ENCODE results near the gene IFI6.
"Not testable (repeated sequence)": the region's sequence is repeated elsewhere in the genome, so short reads cannot be mapped to it uniquely, and the experiment has no call there.

IFI6 gene

GRCh38 chr1:27626031-27626935 lies 45.7 kb downstream of the IFI6 start:
- no peak for DNase-seq

DNA sequence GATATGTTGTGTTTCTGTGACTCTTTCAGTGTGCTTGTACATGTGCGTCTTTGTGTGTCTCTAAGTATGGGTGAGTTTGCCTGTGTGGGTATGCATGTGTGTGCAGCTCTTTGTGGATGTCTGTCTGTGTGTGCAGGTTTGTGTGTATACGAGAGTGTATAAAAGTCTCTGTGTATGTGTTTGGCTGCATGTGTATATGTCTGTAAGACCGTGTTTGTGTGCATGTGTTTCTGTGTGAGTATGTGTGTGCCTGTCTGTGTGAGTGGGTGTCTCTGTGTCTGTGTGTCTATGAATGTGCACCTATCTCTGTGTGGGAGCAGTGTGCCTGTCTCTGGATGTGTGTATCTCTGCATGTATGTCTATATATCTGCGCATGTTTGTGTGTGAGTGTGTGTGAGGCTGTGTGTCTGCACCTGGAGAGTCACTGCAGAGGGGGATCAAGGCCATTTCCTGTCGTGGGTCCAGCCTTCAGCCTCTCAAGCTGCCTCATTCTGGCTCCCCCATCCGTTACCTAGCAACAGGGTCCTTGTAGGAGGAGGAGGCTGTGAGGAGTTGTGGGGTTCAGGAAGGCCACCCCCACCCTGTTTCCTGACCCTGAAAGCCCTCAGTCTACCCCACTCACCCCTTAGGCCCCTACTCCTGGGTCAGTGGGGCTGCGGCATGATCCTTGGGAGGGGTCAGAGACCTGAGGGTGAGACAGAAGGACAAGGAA lies 47.4 kb downstream of the IFI6 start:
- no peak for DNase-seq

DNA sequence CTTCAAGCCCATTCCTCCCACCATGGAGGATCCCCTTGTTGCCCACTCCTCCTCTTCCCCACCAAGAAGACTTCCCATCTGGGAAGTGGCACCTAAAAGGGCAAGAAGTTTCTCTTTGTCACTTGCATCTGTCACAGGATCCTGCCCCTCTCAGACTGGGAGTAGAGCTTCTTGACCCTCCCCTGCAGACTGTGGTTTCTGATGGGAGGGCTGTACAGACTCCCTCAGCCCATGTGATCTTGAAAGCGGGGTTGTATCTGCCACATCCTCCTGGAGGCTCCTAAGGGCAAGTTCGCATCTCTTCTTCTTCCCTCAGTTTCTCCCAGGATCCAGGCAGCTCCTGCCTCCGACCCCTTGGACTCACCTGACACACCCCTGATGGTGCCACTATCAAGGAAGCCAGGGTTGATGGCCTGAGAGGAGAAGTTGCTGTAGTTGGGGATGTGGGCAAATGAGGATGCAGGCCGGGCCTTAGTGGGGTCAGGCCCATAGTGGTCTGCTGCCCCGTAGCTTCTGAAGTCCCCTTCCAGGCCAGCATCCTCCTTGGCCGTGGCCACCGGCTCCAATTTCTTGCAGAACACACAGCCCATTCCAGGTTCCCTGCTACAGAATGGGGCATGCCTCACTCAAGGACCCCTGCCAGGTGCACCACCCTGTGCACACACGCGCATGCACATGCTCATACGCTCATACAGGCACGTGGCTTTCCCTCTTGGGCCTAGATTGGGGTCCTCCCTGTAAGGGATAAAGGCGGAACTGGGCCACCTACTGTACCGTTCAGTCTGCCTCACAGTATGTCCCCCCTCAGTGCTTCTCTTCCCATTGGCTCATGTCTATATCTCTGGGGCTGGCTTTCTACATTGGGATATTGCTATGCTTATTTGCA lies 48.4 kb downstream of the IFI6 start:
- DNase-seq: no peak

DNA sequence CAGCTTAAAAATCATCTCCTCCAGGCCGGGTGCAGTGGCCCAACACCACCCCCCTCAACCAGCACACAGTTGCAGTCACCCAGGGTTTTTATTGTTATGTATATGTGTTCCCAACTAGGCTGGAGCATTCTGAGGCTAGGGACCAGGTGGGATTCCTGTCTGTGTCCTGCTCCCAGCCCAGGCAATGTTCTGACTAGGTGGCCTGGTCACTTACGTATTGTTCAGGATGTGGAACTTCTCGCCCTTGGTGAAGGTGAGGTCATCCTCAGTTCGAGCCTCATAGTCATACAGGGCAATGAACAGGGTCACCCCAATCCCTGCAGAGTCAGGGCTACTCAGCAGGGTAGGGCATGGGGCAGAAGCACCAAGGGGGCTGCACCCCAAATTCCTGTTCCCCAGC lies 49.2 kb downstream of the IFI6 start:
- no peak for DNase-seq

DNA sequence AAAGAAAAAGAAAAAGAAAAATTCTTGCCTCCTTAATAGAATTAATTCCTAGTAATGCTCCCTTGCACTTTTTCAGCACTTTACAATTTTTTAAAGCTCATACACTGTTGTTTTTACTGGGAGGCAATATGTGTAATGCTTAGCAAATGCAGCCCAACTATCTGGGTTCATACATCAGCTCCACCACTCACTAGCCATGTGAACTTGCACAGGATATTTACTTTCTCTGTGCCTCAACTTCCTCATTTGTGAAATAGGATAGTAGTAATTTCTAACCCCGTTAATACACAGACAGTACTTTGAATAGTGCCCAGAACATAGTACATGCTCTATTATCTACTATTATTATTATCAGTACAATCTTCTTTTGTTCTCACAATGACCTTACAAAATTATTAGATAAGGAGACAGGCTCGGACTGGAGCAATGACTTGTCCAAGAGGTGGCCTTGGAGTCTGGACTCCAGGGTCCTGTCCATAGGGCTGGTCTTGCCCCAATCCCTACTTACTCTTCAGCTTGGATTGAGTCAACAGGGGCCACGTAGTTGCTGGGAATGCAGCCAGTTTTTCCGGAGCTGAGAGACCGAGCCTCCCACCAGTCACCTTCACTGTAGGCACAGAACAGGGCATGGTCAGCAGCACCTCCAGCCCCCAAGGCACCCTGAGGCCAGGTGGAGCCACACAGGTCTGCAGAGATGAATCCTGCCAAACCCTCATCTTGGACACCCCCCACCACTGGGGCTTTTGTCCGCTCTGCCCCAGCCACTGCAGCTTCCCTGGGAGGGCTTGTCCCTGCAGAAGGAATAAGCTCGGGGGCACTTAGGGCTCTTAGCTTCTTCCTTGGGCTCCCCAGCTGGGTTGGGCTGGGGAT lies 50.7 kb downstream of the IFI6 start:
- DNase-seq: no peak

DNA sequence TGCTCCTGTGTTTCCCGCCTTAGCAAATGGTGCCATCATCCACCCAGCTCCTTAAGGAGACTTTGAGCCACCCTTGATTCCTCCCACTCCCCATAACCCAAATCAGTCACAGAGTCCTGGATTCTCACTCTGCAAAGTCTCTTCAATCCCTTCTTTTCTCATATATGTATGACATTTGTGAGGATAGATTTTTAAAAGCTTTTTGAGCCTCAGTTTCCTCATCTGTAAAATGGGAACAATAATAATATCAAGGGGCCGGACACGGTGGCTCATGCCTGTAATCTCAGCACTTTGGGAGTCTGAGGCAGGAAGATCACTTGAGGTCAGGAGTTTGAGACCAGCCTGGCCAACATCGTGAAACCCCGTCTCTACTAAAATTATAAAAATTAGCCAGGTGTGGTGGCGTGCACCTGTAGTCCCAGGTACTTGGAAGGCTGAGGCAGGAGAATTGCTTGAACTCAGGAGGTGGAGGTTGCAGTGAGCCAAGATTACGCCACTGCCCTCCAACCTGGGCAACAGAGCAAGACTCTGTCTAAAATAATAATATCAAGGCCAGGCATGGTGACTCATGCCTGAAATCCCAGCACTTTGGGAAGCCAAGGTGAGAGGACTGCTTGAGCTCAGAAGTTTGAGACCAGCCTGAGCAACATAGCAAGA lies 52.1 kb downstream of the IFI6 start:
- not testable (repeated sequence) for DNase-seq

GRCh38 chr1:27618341-27619082 lies 53.5 kb downstream of the IFI6 start:
- DNase-seq: no peak

DNA sequence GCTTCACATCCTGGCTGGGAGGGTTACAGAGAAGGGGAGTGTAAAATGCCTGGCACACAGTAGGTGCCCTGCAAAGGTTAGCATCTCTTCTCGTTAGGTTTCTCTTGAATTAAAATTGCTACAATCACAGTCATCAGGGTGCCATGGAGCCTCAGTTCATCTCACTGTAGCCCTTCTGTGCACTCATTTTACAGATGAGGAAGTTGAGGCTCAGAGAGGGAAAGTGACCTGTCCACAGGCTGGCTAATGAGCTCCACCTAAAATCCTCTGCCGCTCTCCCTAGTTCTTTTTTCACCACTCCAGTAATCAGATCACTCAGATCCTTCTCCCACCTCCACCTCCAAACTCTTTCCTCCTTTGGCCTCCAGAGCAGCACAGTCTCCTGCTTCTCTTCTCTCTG lies 54.6 kb downstream of the IFI6 start:
- DNase-seq: no peak

GRCh38 chr1:27616441-27616840 lies 55.6 kb downstream of the IFI6 start:
- no peak for DNase-seq

Data from cerebellar nuclear complex (tissue), 1 donor.